ENCODE data around the gene GOSR2. TPM values are rescaled to one million over a fixed set of nuclear protein-coding genes. Genes with fewer than 3 reads are reported as not detected.

Gene GOSR2
- total RNA-seq, 4 donors from 2014 or later, result 20.3 to 37.8 (median 24.7) TPM

DNA sequence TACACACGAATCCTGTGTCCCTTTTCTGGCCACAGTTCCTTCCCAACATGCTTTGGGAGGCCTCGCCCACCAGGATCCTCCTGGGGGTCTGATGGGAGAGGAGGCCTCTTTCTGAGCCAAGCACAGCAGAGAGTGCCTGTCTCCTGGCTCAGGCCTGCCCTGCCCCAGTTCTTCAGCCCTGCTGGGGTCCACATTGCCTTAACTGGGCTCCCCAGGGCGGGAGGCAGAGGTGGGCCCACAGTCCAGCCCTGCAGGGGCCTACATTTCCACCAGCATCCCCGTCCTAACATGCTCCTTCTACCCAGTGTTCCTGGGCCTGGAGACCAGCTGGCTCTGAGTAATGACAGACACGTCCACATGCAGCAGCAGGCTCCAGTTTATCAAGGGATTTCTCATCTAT, 41.9 kb upstream of the GOSR2 start:
- 56 to 77% methylated on average over 2 to 5 of the region's 5 CpGs for WGBS, 2 donors
- H3K27me3 ChIP-seq, result peaks cover 0 to 24% (median 0%) of the 10 kb centered on the region in 4 donors
- peaks cover 0 to 19% (median 0%) of the 10 kb centered on the region in 3 donors for H3K4me1 ChIP-seq
- intact Hi-C loops (cut with DNase I), result no loop called here
- H3K36me3 ChIP-seq, result no peaks in the 10 kb centered on the region
- TF ChIP-seq, protein P1, sequence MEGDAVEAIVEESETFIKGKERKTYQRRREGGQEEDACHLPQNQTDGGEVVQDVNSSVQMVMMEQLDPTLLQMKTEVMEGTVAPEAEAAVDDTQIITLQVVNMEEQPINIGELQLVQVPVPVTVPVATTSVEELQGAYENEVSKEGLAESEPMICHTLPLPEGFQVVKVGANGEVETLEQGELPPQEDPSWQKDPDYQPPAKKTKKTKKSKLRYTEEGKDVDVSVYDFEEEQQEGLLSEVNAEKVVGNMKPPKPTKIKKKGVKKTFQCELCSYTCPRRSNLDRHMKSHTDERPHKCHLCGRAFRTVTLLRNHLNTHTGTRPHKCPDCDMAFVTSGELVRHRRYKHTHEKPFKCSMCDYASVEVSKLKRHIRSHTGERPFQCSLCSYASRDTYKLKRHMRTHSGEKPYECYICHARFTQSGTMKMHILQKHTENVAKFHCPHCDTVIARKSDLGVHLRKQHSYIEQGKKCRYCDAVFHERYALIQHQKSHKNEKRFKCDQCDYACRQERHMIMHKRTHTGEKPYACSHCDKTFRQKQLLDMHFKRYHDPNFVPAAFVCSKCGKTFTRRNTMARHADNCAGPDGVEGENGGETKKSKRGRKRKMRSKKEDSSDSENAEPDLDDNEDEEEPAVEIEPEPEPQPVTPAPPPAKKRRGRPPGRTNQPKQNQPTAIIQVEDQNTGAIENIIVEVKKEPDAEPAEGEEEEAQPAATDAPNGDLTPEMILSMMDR (IDR thresholded peaks at IDR 0.05), result no peak
- TF ChIP-seq POLR2A (IDR thresholded peaks at IDR 0.05), result no peak
- no peaks in the 10 kb centered on the region for H3K9me3 ChIP-seq
- H3K4me3 ChIP-seq, result no peak overlapping the region
- H3K27ac ChIP-seq, result no peak overlapping the region
- DNase-seq, result no peak

DNA sequence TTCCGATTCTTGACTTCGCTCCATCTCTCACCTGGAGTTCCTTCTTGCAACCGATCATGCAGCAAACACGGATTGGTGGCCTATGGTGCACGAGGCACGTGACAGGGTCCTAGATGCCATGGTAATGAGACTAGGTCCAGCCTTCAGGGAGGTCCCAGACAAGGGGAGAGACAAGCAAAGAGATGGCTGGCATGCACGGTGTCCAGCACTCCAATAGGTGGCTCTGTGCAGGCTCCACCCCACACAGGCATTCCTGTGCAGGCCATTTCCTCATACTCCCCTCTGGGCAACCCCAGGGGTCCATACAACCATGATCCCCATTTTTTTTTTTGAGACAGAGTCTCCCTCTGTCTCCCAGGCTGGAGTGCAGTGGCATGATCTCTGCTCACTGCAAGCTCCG, 40.3 kb upstream of the GOSR2 start:
- WGBS, 2 donors, result 71 to 88% methylated on average over 3 to 7 of the region's 8 CpGs
- no peak for TF ChIP-seq POLR2A (IDR thresholded peaks at IDR 0.05)
- TF ChIP-seq, protein P1 (IDR thresholded peaks at IDR 0.05), result no peak
- no peak overlapping the region for H3K27ac ChIP-seq
- DNase-seq, result no peak
- no peak overlapping the region for H3K4me3 ChIP-seq
- intact Hi-C loops (cut with DNase I), result no loop called here
- peaks cover 0 to 34% (median 0%) of the 10 kb centered on the region in 4 donors for H3K27me3 ChIP-seq
- H3K9me3 ChIP-seq, result no peaks in the 10 kb centered on the region
- H3K4me1 ChIP-seq, result peaks cover 0 to 5% (median 0%) of the 10 kb centered on the region in 3 donors
- no peaks in the 10 kb centered on the region for H3K36me3 ChIP-seq

DNA sequence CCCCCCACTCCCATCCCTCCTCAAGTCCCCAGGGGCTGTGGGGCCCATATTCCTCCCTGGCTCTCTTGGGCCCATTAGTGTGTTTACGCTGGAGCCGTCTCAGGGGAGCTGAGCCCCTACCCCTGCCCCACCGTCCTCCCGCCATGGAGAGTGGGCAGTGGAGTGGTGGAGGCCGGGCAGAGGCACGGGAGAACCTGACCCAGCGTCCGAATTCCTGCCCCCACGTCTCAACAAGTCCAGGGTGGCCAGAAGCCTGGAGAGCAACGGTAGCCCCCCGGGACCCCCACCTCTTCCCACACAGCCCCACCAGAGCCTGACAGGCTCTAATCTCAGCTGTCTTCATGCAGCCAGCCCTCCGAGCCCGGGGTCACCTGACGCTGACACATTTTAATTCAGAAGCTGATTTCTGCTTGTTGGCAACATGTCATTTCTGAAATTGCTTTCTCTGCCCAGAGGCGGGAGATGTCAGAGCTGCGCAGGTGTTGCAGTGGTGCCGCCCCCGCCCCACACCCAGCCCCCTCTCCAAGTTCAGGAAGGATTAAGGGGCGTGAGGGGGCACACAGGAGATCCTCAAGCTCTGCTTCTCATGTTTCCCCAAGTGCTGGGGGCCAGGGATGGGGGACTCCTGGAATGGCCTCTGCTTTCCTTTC, 39.0 kb upstream of the GOSR2 start:
- TF ChIP-seq POLR2A (IDR thresholded peaks at IDR 0.05), result no peak
- TF ChIP-seq, protein P1 (IDR thresholded peaks at IDR 0.05), result no peak
- intact Hi-C loops (cut with DNase I), result no loop called here
- 56 to 60% methylated on average over 1 to 12 of the region's 19 CpGs for WGBS, 2 donors
- no peak overlapping the region for H3K27ac ChIP-seq
- H3K4me1 ChIP-seq, result no peaks in the 10 kb centered on the region
- H3K36me3 ChIP-seq, result no peaks in the 10 kb centered on the region
- no peak overlapping the region for H3K4me3 ChIP-seq
- H3K9me3 ChIP-seq, result no peaks in the 10 kb centered on the region
- peaks cover 0 to 47% (median 0%) of the 10 kb centered on the region in 4 donors for H3K27me3 ChIP-seq
- DNase-seq, result no peak

DNA sequence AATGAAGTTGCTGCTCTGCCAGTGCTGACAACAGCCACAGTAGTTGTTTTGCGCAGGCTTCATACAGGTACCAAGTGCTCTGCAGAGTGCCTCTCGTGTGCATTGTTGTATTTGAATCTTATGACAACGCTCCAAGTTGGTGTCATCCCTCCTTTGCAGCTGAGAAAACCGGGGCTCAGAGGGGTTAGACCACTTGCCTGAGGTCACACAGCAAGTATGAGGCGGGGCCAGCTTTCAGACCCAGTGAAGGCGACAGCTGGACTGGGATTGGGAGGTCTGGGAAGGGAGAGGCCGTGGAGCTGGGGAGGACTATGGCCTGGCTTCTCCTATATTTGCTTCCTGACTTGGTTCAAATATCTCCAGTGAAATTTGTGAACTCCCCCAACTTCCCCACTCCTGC, 38.4 kb upstream of the GOSR2 start:
- H3K9me3 ChIP-seq, result no peaks in the 10 kb centered on the region
- intact Hi-C loops (cut with DNase I), result no loop called here
- no peak for DNase-seq
- WGBS, 2 donors, result 73 to 77% methylated on average over 6 to 7 of the region's 7 CpGs
- TF ChIP-seq POLR2A (IDR thresholded peaks at IDR 0.05), result no peak
- TF ChIP-seq, protein P1 (IDR thresholded peaks at IDR 0.05), result no peak
- no peaks in the 10 kb centered on the region for H3K4me1 ChIP-seq
- peaks cover 0 to 53% (median 0%) of the 10 kb centered on the region in 4 donors for H3K27me3 ChIP-seq
- H3K4me3 ChIP-seq, result no peak overlapping the region
- H3K36me3 ChIP-seq, result no peaks in the 10 kb centered on the region
- no peak overlapping the region for H3K27ac ChIP-seq

DNA sequence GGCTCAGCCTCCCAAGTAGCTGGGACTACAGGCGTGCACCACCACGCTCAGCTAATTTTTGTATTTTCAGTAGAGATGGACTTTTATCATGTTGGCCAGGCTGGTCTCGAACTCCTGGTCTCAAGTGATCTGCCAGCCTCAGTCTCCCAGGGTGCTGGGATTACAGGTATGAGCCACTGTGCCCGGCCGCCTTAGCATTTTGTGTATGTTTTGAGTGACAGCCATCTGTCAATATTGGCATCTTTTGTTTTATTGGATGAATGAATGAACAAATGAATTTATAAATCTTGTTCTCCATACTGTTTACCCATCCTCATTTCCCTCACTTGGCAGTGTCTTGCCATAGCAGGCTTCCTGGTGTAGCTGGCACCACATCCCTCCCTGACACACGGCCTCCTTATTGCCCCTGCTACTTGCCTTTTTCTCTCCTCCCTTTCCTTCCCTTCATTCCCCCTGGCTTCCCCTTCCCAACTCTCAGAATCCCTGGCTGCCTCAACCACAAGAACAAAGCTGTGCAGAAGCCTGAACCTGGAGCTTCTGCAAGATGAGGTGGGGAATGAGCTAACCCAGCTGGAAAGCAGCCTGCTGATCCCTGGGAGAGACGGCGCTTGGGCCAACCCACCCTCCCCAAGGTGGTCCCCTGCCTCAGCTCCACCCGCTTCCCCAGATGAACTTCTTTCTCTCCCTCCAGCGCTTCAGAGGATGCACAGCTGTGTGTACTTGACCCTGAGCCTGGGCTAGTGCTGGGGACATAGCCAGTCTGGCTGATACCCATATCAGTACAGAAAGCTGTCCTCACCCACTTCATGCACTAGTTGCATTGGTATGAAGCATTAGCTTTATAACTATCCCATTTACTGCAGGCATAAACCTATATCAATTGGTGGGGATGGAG, 37.3 kb upstream of the GOSR2 start:
- Histone ChIP-seq H3K4me1 (no peaks in the 10 kb centered on the region), H3K27me3 (peaks cover 0 to 63% (median 0%) of the 10 kb centered on the region in 4 donors), H3K4me3 (no peak overlapping the region), H3K36me3 (no peaks in the 10 kb centered on the region), H3K9me3 (no peaks in the 10 kb centered on the region), H3K27ac (no peak overlapping the region)
- no peak for DNase-seq
- 70 to 79% methylated on average over 6 to 10 of the region's 10 CpGs for WGBS, 2 donors
- intact Hi-C loops (cut with DNase I), result no loop called here
- TF ChIP-seq, protein P1 (IDR thresholded peaks at IDR 0.05), result no peak
- no peak for TF ChIP-seq POLR2A (IDR thresholded peaks at IDR 0.05)

Data from esophagus squamous epithelium (tissue), 5 donors.